Liver (tissue), 9 donors: ENCODE data around the gene CHRNA5. TPM values are rescaled to one million over a fixed set of nuclear protein-coding genes. Genes with fewer than 3 reads are reported as not detected.

Experiments used
- DNase-seq: peaks from one replicate; pipeline ENCODE4 v3.0.0-alpha.2; 2017; ENCODE audit warnings: low spot score
- H3K27ac ChIP-seq, 2 donors: one replicate each; pipeline ENCODE4 v1.7.0; 2013; ENCODE audit warnings: inconsistent platforms in 2 of 2, low read length in 2 of 2, control low read depth in 1 of 2, low read depth in 1 of 2, mild to moderate bottlenecking in 1 of 2
- H3K27me3 ChIP-seq, 4 donors: one replicate each; pipeline versions ENCODE4 v1.6.1 to v1.7.0; 2013; ENCODE audit warnings: low read length in 3 of 4, inconsistent platforms in 1 of 4, mild to moderate bottlenecking in 1 of 4, moderate library complexity in 1 of 4; ENCODE audit not compliant: control insufficient read depth in 4 of 4, insufficient read depth in 4 of 4
- H3K36me3 ChIP-seq, 4 donors: one replicate each; pipeline versions ENCODE4 v1.6.1 to v1.7.0; 2013; ENCODE audit warnings: low read length in 3 of 4, mild to moderate bottlenecking in 3 of 4, low read depth in 1 of 4, moderate library complexity in 1 of 4; ENCODE audit not compliant: control insufficient read depth in 4 of 4, insufficient read depth in 3 of 4
- H3K4me1 ChIP-seq, 4 donors: one replicate each; pipeline versions ENCODE4 v1.6.1 to v1.7.0; 2013; ENCODE audit warnings: low read length in 3 of 4, mild to moderate bottlenecking in 3 of 4, moderate library complexity in 1 of 4; ENCODE audit not compliant: control insufficient read depth in 4 of 4, insufficient read depth in 4 of 4
- H3K4me3 ChIP-seq, 3 donors: one replicate each; pipeline versions ENCODE4 v1.6.1 to v1.7.0; 2013; ENCODE audit warnings: low read length in 3 of 3, control low read depth in 1 of 3, low read depth in 1 of 3, mild to moderate bottlenecking in 1 of 3
- H3K9ac ChIP-seq, 2 donors: one replicate each; pipeline ENCODE4 v1.7.0; 2013; ENCODE audit warnings: low read length in 2 of 2, mild to moderate bottlenecking in 2 of 2, moderate library complexity in 2 of 2, control low read depth in 1 of 2, low read depth in 1 of 2
- H3K9me3 ChIP-seq, 4 donors: one replicate each; pipeline versions ENCODE4 v1.6.1 to v1.7.0; 2013; ENCODE audit warnings: low read length in 3 of 4; ENCODE audit not compliant: control insufficient read depth in 4 of 4
- ATF3 ChIP-seq: IDR thresholded peaks from 2 replicates; pipeline ENCODE4 v1.6.1; 2016; ENCODE audit warnings: antibody characterized with exemption
- CTCF ChIP-seq: fragments of 150-350 bp; IDR thresholded peaks from 2 replicates; pipeline ENCODE4 v1.5.1; 2017; ENCODE audit warnings: improper control_type of control experiment, low read depth, low read length; ENCODE audit not compliant: missing input control
- EGR1 ChIP-seq, 2 donors: IDR thresholded peaks; 2 replicates each; pipeline ENCODE4 v1.6.1; 2016 to 2018; ENCODE audit warnings: antibody characterized with exemption in 2 of 2, low read depth in 2 of 2
- FOXA1 ChIP-seq: IDR thresholded peaks from 2 replicates; pipeline ENCODE4 v1.6.1; 2016; ENCODE audit warnings: antibody characterized with exemption
- FOXA2 ChIP-seq: IDR thresholded peaks from 2 replicates; pipeline ENCODE4 v1.6.1; 2016; ENCODE audit warnings: antibody characterized with exemption
- GABPA ChIP-seq, 2 donors: IDR thresholded peaks in 1 of 2; conservative IDR thresholded peaks in 1 of 2; 2 replicates each; pipeline ENCODE4 v1.6.1; 2016; ENCODE audit warnings: antibody characterized with exemption in 2 of 2, mild to moderate bottlenecking in 1 of 2, moderate library complexity in 1 of 2
- HNF4A ChIP-seq, 2 donors: conservative IDR thresholded peaks; 2 replicates each; pipeline ENCODE4 v1.6.1; 2016; ENCODE audit warnings: antibody characterized with exemption in 2 of 2, mild to moderate bottlenecking in 2 of 2
- HNF4G ChIP-seq: IDR thresholded peaks from 2 replicates; pipeline ENCODE4 v1.6.1; 2016; ENCODE audit warnings: antibody characterized with exemption
- JUND ChIP-seq, 2 donors: IDR thresholded peaks; 2 replicates each; pipeline ENCODE4 v1.6.1; 2016; ENCODE audit warnings: antibody characterized with exemption in 2 of 2
- MAX ChIP-seq: IDR thresholded peaks from 2 replicates; pipeline ENCODE4 v1.6.1; 2016; ENCODE audit warnings: antibody characterized with exemption
- NR2F2 ChIP-seq: IDR thresholded peaks from 2 replicates; pipeline ENCODE4 v1.6.1; 2016; ENCODE audit warnings: antibody characterized with exemption
- RAD21 ChIP-seq, 2 donors: IDR thresholded peaks; 2 replicates each; pipeline ENCODE4 v1.6.1; 2016; ENCODE audit warnings: antibody characterized with exemption in 2 of 2, mild to moderate bottlenecking in 2 of 2
- REST ChIP-seq: IDR thresholded peaks from 2 replicates; pipeline ENCODE4 v1.6.1; 2016; ENCODE audit warnings: antibody characterized with exemption, mild to moderate bottlenecking
- RXRA ChIP-seq, 2 donors: IDR thresholded peaks; 2 replicates each; pipeline ENCODE4 v1.6.1; 2017 to 2018; ENCODE audit warnings: antibody characterized with exemption in 2 of 2, mild to moderate bottlenecking in 1 of 2
- SP1 ChIP-seq: IDR thresholded peaks from 2 replicates; pipeline ENCODE4 v1.6.1; 2018; ENCODE audit warnings: antibody characterized with exemption, mild to moderate bottlenecking
- TAF1 ChIP-seq: conservative IDR thresholded peaks from 2 replicates; pipeline ENCODE4 v1.6.1; 2016; ENCODE audit warnings: antibody characterized with exemption, mild to moderate bottlenecking
- YY1 ChIP-seq: IDR thresholded peaks from 2 replicates; pipeline ENCODE4 v1.6.1; 2016; ENCODE audit warnings: antibody characterized with exemption, mild to moderate bottlenecking
- ZBTB33 ChIP-seq: IDR thresholded peaks from 2 replicates; pipeline ENCODE4 v1.6.1; 2016; ENCODE audit warnings: antibody characterized with exemption
- WGBS: extraction: QIAGEN DNeasy Blood & Tissue Kit; methylation state at CpG from one replicate; pipeline ENCODE4 v1.1.7; 2013; 5-methylcytosine and 5-hydroxymethylcytosine counted together
- polyA plus RNA-seq, 2 donors: library from polyadenylated mRNA; stranded (reverse) in 1 of 2; unstranded in 1 of 2; fragments of 200-250 nt in 1 of 2; fragments of >200 nt in 1 of 2; fragmentation: Nextera tagmentation in 1 of 2; extraction: Ambion mirVana in 1 of 2; gene quantifications; one replicate each; pipeline versions ENCODE4 v1.2.1 to v1.2.3, GENCODE V29; 2013 to 2015
- total RNA-seq, 2 donors: library from RNA; depleted of rRNA; stranded (reverse); fragments of >200 nt; gene quantifications; one replicate each; pipeline ENCODE4 v1.2.3, GENCODE V29; 2014
- donor health status: healthy.
- donor health status: healthy.
- donor health status: healthy.
- donor health status: healthy.
- donor health status: healthy.

Gene CHRNA5
- total and polyA plus RNA-seq, 4 donors = 0.17 to 0.56 (median 0.36) TPM

- Histone ChIP-seq H3K27ac (no peak overlapping the region), H3K9me3 (peaks cover 0 to 5% (median 2%) of the 10 kb centered on the region in 4 donors), H3K27me3 (no peaks in the 10 kb centered on the region), H3K36me3 (no peaks in the 10 kb centered on the region), H3K4me1 (no peaks in the 10 kb centered on the region), H3K4me3 (no peak overlapping the region), H3K9ac (no peak overlapping the region)
- no peak for TF ChIP-seq CTCF
- no peak for TF ChIP-seq GABPA (IDR thresholded peaks at IDR 0.05 in 1 of 2, conservative IDR thresholded peaks at IDR 0.05 in 1 of 2)
- no peak for TF ChIP-seq TAF1
- TF ChIP-seq SP1 = no peak
- TF ChIP-seq ATF3 = no peak
- TF ChIP-seq MAX = no peak
- TF ChIP-seq RAD21 (IDR thresholded peaks at IDR 0.05) = no peak
- TF ChIP-seq FOXA2 = no peak
- TF ChIP-seq YY1 = no peak
- TF ChIP-seq ZBTB33 = no peak
- TF ChIP-seq JUND (IDR thresholded peaks at IDR 0.05) = no peak
- TF ChIP-seq FOXA1 = no peak
- no peak for TF ChIP-seq NR2F2
- no peak for TF ChIP-seq REST
- TF ChIP-seq RXRA (IDR thresholded peaks at IDR 0.05) = no peak
- TF ChIP-seq EGR1 (IDR thresholded peaks at IDR 0.05; ENCODE audit: low read depth in 2 of 2) = no peak
- no peak for TF ChIP-seq HNF4A (conservative IDR thresholded peaks at IDR 0.05)
- no peak for TF ChIP-seq HNF4G
- WGBS = 90% methylated on average over 10 of the region's 10 CpGs
- no peak for DNase-seq
Measured at GRCh38 chr15:78635346-78635745, 70.0 kb downstream of the CHRNA5 start.
